Loucy (cell line): ENCODE measurements around the gene PVALEF.

Source experiments
- H2AFZ ChIP-seq: fragments of 200-600 bp; sonication (generic); 2 replicates; pipeline ENCODE4 v1.6.0; 2016; ENCODE audit warnings: antibody characterized with exemption, mild to moderate bottlenecking, low read length, moderate library complexity
- H3F3A ChIP-seq: fragments of 200-600 bp; 2 replicates; pipeline ENCODE4 v1.6.0; 2016; ENCODE audit warnings: antibody characterized with exemption, low read depth, mild to moderate bottlenecking
- H3K27me3 ChIP-seq: fragments of 200-600 bp; sonication (generic); 2 replicates; pipeline ENCODE4 v1.6.1; 2014; ENCODE audit warnings: low read length, mild to moderate bottlenecking; ENCODE audit not compliant: insufficient read depth, poor library complexity, severe bottlenecking
- H3K36me3 ChIP-seq: fragments of 200-600 bp; sonication (generic); 2 replicates; pipeline ENCODE4 v1.6.1; 2016; ENCODE audit warnings: low read length; ENCODE audit not compliant: insufficient read depth
- H3K4me1 ChIP-seq: fragments of 200-600 bp; sonication (generic); 2 replicates; pipeline ENCODE4 v1.5.1; 2014; ENCODE audit warnings: low read length, mild to moderate bottlenecking; ENCODE audit not compliant: insufficient read depth, poor library complexity, severe bottlenecking
- H3K4me2 ChIP-seq: fragments of 200-600 bp; sonication (generic); 2 replicates; pipeline ENCODE4 v1.6.0; 2014; ENCODE audit warnings: antibody characterized with exemption, low read length, low read depth, mild to moderate bottlenecking; ENCODE audit not compliant: poor library complexity, severe bottlenecking
- H3K4me3 ChIP-seq: fragments of 200-600 bp; sonication (generic); 2 replicates; pipeline ENCODE4 v1.5.1; 2014; ENCODE audit warnings: low read length, mild to moderate bottlenecking, mixed read lengths; ENCODE audit not compliant: poor library complexity, severe bottlenecking
- H3K79me2 ChIP-seq: fragments of 200-600 bp; sonication (generic); 2 replicates; pipeline ENCODE4 v1.6.1; 2014; ENCODE audit warnings: low read length; ENCODE audit not compliant: insufficient read depth
- H3K9ac ChIP-seq: fragments of 200-600 bp; sonication (generic); 2 replicates; pipeline ENCODE4 v1.6.0; 2014; ENCODE audit warnings: mild to moderate bottlenecking, low read depth, low read length, moderate library complexity; ENCODE audit not compliant: poor library complexity, severe bottlenecking
- H3K9me2 ChIP-seq: fragments of 200-600 bp; sonication (generic); replicated peaks from 2 replicates; pipeline ENCODE4 v1.6.1; 2016; ENCODE audit warnings: low read depth, low read length, mixed read lengths
- H3K9me3 ChIP-seq: fragments of 200-600 bp; sonication (generic); 2 replicates; pipeline ENCODE4 v1.6.1; 2014; ENCODE audit warnings: mild to moderate bottlenecking, antibody characterized with exemption, low read length, low read depth; ENCODE audit not compliant: insufficient read depth
- H4K20me1 ChIP-seq: fragments of 200-600 bp; sonication (generic); 2 replicates; pipeline ENCODE4 v1.6.0; 2014; ENCODE audit warnings: antibody characterized with exemption, low read length, mild to moderate bottlenecking; ENCODE audit not compliant: insufficient read depth, poor library complexity, severe bottlenecking
- EZH2phosphoT487 ChIP-seq: fragments of 200-600 bp; IDR thresholded peaks from 2 replicates; pipeline ENCODE4 v1.6.1; 2018; ENCODE audit warnings: antibody characterized with exemption, mild to moderate bottlenecking, moderate library complexity, borderline replicate concordance
- TF ChIP-seq, protein P1 (sequence below): fragments of 200-600 bp; sonication (generic); conservative IDR thresholded peaks from 2 replicates; pipeline ENCODE4 v1.5.1; 2014; ENCODE audit warnings: mild to moderate bottlenecking, antibody characterized with exemption, low read length

Gene PVALEF

GRCh38 chr17:81192386-81193050, 27.2 kb downstream of the PVALEF start:
- no peak for TF ChIP-seq EZH2phosphoT487
- TF ChIP-seq, protein P1, sequence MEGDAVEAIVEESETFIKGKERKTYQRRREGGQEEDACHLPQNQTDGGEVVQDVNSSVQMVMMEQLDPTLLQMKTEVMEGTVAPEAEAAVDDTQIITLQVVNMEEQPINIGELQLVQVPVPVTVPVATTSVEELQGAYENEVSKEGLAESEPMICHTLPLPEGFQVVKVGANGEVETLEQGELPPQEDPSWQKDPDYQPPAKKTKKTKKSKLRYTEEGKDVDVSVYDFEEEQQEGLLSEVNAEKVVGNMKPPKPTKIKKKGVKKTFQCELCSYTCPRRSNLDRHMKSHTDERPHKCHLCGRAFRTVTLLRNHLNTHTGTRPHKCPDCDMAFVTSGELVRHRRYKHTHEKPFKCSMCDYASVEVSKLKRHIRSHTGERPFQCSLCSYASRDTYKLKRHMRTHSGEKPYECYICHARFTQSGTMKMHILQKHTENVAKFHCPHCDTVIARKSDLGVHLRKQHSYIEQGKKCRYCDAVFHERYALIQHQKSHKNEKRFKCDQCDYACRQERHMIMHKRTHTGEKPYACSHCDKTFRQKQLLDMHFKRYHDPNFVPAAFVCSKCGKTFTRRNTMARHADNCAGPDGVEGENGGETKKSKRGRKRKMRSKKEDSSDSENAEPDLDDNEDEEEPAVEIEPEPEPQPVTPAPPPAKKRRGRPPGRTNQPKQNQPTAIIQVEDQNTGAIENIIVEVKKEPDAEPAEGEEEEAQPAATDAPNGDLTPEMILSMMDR: no peak
- H3K9me3 ChIP-seq: no peaks in the 10 kb centered on the region

DNA sequence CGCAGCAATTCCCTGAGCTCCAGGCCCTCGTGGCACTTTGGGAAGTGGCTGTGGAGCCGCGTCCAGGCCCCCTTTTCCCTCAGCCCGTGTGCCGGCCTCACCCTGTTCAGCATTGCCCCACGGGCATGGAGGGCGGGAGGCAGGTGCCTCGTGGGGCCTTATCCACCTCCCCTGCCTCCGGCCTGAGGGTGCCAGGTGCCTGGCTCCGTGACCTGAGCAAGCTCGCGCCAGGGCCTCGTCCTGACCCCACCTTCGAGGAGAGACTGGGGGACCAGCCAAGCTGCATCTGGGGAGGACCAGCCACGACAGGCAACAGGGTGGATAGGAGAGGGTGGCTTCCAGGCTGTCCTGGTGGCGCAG, 27.7 kb downstream of the PVALEF start:
- TF ChIP-seq, protein P1: no peak
- no peak for TF ChIP-seq EZH2phosphoT487
- no peaks in the 10 kb centered on the region for H3F3A ChIP-seq
- peaks cover 14% of the 10 kb centered on the region; the same call in 1 of the 2 replicates for H3K36me3 ChIP-seq
- H3K4me1 ChIP-seq: peaks cover 10% of the 10 kb centered on the region
- H4K20me1 ChIP-seq: no peaks in the 10 kb centered on the region
- H3K79me2 ChIP-seq: no peaks in the 10 kb centered on the region
- H3K4me2 ChIP-seq: no peak overlapping the region
- no peaks in the 10 kb centered on the region for H3K9me2 ChIP-seq
- no peaks in the 10 kb centered on the region for H3K9me3 ChIP-seq
- no peaks in the 10 kb centered on the region for H3K27me3 ChIP-seq
- no peak overlapping the region for H3K9ac ChIP-seq
- no peak overlapping the region for H2AFZ ChIP-seq
- no peak overlapping the region for H3K4me3 ChIP-seq

More at GRCh38 chr17:81192386-81193050, 27.2 kb downstream of the PVALEF start:
- Histone ChIP-seq H3K4me1 (peaks cover 7% of the 10 kb centered on the region), H3K4me3 (no peak overlapping the region), H4K20me1 (no peaks in the 10 kb centered on the region), H3K9ac (no peak overlapping the region), H3F3A (no peaks in the 10 kb centered on the region), H3K27me3 (no peaks in the 10 kb centered on the region), H3K36me3 (peaks cover 14% of the 10 kb centered on the region; the same call in 1 of the 2 replicates), H3K9me2 (no peaks in the 10 kb centered on the region), H3K4me2 (no peak overlapping the region), H3K79me2 (no peaks in the 10 kb centered on the region), H2AFZ (no peak overlapping the region)

DNA sequence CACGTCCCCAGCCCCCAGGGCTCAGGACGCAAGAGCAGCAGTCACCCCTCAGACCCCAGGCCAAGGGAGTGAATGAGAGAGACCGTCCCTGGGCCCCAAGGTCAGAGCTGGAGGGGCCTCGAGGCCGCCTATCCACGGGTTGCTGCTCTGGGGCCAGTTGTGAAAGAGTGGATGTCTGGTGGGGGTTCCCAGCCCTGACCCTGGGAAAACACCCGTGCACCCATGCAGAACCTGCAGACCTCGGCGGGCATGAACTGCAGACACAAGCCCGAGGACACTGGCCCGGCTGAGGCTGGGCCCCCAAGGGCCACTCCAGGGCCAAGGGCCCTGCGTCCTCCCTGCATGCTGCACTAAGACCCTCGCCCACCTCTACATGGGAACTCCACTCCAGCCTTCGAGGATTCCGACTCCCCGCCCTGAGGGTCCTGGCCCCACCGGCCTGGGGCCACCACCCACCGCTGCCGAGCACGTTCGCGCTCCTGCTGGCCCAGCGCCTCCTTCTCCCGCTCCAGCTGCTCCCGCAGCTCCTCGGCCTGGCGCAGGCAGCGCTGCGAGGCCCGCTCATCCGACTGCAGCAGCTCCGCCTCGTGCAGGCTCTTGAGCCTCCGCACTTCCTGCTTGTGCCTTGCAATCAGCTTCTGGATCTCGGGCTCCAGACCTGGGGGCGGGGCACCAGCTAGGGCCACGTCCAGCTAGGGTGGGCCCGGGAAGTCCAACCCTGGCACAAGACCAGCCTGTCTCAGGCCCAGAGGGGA, 28.3 kb downstream of the PVALEF start:
- no peaks in the 10 kb centered on the region for H3F3A ChIP-seq
- H3K36me3 ChIP-seq: peaks cover 16% of the 10 kb centered on the region; the same call in 1 of the 2 replicates
- H3K9me3 ChIP-seq: no peaks in the 10 kb centered on the region
- peaks cover 10% of the 10 kb centered on the region for H3K4me1 ChIP-seq
- no peaks in the 10 kb centered on the region for H3K79me2 ChIP-seq
- no peaks in the 10 kb centered on the region for H3K9me2 ChIP-seq
- no peak overlapping the region for H3K4me2 ChIP-seq
- no peaks in the 10 kb centered on the region for H3K27me3 ChIP-seq
- TF ChIP-seq, protein P1: no peak
- no peak for TF ChIP-seq EZH2phosphoT487
- H2AFZ ChIP-seq: no peak overlapping the region
- H3K4me3 ChIP-seq: no peak overlapping the region
- H3K9ac ChIP-seq: no peak overlapping the region
- no peaks in the 10 kb centered on the region for H4K20me1 ChIP-seq
